Stomach (tissue), 4 donors: ENCODE data around the gene DDX31.

Experiments used
- CTCF ChIP-seq, 7 experiments: fragments of 450-650 bp in 4 of 7; fragments of 200-600 bp in 3 of 7; sonication (generic) in 3 of 7; IDR thresholded peaks; one replicate each; pipeline ENCODE4 v1.5.1; 2016 to 2019; ENCODE audit warnings: antibody characterized with exemption in 7 of 7, control low read depth in 2 of 7, mild to moderate bottlenecking in 1 of 7
- EP300 ChIP-seq: sonication (generic); formaldehyde crosslinking; IDR thresholded peaks from one replicate; pipeline ENCODE4 v1.6.1; 2017; ENCODE audit warnings: antibody characterized with exemption
- POLR2A ChIP-seq, 4 donors: fragments of 450-650 bp; IDR thresholded peaks; one replicate each; pipeline ENCODE4 v1.6.1; 2016; ENCODE audit warnings: antibody characterized with exemption in 4 of 4, control low read depth in 2 of 4, mild to moderate bottlenecking in 1 of 4, moderate library complexity in 1 of 4
- POLR2AphosphoS5 ChIP-seq, 3 donors: sonication (generic); formaldehyde crosslinking; IDR thresholded peaks; one replicate each; pipeline ENCODE4 v1.6.1; 2016; ENCODE audit warnings: antibody characterized with exemption in 3 of 3

- TF ChIP-seq CTCF (IDR thresholded peaks at IDR 0.05) = no peak
- no peak for TF ChIP-seq POLR2A (IDR thresholded peaks at IDR 0.05)
- TF ChIP-seq EP300 = no peak
- no peak for TF ChIP-seq POLR2AphosphoS5 (IDR thresholded peaks at IDR 0.05)
These were observed 63.7 kb downstream of the DDX31 start for GRCh38 chr9:132606066-132606465.
